ENCODE measurements around the gene PCBP3.
"Not testable (repeated sequence)": the region's sequence is repeated elsewhere in the genome, so short reads cannot be mapped to it uniquely, and the experiment has no call there.

PCBP3 gene

DNA sequence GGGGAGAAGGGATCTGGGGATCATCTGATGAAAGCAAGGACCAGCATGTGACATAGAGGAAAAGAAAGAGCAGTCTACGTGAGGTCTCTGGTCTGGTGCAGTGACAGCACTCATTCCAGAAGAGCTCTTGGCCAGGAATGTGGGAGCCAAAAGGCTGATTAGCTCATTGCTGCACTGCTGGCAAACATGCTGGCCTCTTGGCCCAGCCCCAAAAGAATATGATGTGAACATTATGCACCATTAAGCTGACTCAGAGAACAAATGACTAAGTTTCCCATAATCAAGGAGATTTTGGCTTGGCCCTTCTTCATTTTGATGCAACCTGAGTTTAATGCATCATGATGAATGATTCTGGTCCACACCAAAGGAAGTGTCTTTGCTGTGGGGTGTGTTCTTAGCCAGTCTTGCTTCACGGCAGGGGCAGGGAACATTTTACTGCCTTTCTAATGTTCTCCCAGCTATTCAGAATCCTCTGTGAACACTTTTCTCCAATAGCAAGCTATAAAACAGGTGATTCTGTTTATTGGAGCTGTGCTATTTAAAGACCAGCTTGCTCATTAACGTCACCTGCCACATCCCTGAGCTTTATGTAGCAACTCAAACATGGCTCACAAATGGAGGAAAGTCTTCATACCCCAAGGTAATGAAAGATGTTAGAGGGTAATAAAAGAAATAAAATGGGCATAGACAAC, 55.1 kb downstream of the PCBP3 start:
- DNase-seq, result no peak

DNA sequence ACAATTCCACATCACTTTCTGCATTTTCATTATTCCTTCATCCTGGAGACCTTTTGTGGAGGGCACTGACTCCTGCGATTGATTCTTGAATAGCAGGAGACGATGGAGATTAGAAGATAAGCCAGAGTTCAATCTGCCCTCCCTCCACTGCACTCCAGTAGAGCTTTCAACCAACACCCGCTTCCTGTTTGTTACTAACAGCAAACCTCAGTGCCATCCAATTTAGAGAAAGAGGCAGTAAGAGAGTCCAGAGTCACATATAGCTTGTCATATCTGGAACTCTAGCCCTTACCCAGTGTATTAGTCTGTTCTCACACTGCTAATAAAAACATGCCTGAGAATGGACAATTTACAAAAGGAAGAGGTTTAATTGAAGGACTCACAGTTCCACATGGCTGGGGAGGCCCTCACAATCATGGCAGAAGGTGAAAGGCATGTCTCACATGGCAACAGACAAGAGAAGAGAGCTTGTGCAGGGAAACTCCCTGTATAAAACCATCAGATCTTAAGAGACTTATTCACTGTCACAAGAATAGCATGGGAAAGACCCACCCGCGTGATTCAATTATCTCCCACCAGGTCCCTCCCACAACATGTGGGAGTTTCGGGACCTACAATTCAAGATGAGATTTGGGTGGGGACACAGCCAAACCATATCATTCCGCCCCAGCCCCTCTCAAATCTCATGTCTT, 55.9 kb downstream of the PCBP3 start:
- no peak for DNase-seq

DNA sequence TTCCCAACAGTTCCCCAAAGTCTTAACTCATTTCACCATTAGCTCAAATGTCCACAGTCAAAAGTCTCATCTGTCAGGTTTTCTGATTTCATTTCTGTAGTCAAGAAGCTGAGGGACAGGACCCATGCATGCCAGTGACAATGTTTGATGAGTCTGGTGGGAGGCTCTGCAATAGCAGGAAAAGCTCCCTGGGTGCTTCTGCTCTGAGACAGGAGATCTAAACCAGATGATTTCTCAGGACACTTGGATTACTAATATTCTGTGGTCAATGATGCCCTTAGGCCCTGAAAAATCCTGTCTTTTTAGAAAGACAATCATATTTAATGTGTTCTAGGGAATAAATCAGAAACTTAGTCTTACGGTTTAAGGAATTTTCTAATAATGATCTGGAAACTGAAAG, 56.4 kb downstream of the PCBP3 start:
- no peak for DNase-seq

DNA sequence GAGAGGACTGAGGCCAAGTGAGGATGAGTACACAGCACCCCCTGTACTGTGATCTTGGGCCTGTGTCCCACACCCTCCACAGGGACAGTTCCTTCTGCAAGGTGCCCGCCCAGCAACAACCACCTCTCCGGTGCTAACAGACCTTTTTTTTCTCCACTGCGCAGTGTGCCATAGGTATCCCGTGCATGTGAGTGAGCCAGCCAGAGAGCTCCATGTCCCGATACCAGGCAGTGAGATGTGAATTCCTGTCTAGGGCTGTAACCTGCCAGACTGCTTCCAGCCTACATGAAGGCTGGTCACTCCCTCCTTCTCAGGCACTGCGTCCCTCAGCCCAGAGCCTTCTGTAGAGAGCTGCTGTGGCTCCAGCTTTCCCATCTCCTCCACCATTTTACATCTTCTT, 56.9 kb downstream of the PCBP3 start:
- DNase-seq, result no peak

DNA sequence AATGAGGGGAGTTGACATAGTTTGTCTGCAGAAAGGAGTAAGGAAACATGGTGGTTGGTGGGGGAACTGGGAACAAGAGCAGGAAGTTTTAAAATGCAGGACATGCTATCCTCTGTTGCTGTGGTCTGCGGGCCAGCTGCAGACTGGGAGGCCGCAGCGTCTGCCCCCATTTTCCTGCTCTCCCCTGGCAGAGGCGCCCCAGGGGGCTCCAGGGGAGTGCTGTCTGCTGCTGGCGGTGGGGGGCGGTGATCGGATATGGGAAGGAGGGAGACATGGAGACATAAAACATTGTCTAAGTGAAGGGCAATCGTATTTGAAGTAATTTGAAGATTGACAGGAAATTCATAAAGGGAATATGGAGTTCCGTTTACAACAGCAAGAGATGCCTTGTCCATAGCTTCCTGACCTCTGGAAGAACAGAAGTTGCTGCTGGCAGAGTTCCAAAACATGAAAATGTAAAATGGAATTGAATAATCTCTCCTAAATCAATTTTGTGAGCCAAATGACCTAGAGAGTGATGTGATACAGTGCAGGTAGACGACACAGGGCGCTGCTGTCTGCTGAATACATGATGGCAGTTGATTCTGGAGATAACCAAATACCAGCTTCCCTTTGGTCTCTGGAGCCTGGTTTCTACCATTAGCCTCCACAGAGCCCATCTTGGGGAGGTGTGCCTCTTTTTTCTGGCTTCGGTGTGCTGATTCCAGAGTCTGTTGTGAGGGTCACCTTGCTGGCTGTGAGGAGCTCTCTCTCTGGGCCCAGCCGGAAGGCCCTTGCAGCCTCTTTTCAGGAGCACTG, 61.0 kb downstream of the PCBP3 start:
- DNase-seq, result no peak

DNA sequence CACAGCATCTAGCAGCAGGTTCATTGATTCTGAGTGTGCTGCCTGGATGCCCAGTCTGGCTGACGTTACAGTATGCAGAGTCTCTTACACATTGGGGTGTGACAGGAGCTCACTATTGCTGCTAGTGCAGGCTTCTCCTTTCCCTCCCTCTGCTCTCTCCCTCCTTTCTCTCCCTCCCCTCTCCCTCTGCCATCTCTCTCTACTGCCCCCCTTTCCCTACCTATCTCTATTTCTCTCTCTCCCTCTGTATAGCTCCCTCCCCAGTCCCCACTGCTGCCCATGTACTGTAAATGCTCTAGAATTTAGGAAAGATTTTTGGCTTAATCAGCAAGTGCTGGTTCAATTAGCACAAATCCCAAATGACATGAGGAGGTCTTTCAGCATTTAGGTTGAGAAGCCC, 62.8 kb downstream of the PCBP3 start:
- DNase-seq, result no peak

DNA sequence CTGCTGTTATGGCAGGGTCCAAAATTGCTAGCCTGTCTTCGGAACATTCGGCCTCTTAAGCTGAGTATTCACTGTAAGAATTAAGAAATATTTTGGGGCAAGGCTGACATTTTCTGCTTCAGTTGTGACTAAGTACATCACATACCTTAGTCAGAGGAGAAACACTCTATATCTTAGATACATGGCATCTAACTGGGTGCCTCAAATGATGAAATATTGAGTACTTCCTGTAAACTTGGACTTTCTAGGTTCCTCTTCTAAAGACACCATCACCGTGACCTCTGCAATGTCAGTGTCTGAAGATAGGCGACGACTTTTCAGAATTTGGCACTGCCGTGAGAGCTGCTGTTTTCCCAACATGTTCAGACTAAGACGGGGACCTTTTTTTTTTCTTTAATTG, 65.6 kb downstream of the PCBP3 start:
- no peak for DNase-seq

DNA sequence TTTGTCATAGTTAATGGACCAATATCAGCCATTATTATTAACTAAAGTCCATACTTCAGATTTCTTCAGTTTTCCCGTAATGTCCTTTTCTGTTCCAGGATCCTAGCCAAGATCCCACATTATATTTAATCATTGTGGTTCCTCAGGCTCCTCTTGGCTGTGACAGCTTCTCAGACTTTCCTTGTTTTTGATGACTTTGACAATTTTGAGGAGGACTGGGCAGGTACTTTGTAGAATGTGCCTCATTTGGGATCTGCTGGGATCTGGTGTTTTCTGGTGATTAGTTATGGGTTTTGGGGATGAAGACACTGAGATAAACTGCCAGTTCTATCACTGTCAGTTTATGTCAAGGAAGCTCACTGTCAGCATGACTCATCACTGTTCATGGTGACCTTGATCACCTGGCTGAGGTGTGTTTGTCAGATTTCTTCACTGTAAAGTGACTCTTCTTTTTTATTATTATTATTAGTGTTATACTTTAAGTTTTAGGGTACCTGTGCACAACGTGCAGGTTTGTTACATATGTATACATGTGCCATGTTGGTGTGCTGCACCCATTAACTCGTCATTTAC, 66.3 kb downstream of the PCBP3 start:
- no peak for DNase-seq

DNA sequence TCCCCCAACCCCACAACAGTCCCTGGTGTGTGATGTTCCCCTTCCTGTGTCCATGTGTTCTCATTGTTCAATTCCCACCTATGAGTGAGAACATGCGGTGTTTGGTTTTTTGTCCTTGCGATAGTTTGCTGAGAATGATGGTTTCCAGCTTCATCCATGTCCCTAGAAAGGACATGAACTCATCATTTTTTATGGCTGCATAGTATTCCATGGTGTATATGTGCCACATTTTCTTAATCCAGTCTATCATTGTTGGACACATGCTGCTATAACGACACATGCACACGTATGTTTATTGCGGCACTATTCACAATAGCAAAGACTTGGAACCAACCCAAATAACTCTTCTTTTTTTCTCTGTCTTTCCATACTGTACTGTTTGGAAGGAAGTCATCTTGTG, 66.8 kb downstream of the PCBP3 start:
- not testable (repeated sequence) for DNase-seq

DNA sequence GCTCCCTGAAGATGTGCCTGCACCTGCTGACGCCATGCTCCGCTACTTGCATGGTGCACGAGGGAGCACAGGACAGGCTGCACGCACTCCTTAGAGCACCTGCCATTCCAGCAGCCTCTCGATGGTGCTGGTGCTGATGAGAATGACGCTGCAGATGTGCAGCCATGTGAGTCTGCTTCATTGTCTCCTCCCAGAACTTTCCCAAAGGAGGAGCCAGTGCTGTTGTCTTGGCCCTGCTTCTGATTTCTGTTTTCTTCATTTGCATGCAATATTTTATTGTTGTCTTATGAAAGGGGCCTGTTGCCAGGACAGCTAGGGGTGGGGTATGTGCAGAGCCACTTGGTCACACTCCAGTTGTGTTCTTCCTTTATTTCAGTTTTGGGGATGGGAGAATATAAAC, 70.1 kb downstream of the PCBP3 start:
- DNase-seq, result no peak

DNA sequence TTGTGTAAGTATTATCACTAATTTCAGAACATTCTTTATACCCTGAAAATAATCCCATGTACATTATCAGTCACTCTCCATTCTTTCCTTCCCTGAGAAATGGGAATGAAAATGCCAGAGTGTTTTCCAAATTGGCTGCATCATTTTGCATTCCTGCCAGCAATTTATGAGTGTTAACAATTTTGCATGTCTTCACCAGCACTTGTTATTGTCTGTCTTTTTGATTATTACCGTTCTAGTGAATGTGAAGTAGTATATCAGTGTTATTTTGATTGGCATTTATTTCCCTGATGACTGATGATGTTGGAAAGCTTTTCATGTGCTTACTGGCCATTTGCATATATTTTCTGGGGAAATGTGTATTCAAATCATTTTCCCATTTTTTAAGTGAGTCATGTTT, 71.9 kb downstream of the PCBP3 start:
- DNase-seq, result no peak

DNA sequence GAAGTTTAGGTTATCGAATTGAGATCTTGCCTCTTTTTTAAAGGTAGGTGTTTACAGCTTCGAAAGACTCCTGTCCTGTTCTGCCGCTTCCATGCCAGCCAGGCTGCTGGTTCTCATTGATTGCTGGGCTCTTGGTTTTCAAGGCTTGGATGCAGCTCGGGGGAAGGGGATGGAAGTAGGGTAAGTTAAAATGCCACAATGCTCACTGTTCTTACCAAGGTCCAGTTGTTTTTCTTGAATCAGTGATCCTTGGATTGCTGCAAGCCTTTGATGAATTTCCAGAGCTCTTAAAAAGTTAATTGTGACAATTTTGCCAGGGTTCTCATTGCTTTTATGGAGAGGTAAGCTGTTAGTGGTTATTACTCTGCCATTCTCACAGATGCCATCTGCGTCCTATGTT, 74.9 kb downstream of the PCBP3 start:
- DNase-seq, result no peak

DNA sequence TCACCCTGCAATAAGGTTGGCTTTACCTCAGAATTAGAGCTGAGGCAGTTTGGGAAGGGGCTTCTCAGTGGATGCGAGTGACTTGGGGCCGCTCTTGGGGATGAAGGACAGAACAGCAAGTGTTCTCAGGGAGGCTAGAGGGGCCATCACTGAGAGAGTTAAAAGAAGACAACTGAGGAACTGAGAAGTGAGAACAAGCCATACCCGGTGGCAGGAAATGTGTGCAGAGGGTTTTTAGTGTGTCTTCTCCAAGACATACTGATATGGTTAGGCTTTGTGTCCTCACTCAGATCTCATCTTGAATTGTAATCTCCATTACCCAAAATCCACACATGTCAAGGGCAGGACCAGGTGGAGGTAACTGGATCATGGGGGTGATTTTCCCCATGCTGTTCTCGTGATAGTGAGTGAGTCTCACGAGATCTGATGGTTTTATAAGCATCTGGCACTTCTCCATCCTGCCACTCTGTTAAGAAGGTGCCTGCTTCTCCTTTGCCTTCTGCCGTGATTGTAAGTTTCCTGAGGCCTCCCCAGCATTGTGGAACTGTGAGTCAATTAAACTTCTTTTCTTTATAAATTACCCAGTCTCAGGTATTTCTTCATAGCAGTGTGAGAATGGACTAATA, 75.8 kb downstream of the PCBP3 start:
- no peak for DNase-seq

DNA sequence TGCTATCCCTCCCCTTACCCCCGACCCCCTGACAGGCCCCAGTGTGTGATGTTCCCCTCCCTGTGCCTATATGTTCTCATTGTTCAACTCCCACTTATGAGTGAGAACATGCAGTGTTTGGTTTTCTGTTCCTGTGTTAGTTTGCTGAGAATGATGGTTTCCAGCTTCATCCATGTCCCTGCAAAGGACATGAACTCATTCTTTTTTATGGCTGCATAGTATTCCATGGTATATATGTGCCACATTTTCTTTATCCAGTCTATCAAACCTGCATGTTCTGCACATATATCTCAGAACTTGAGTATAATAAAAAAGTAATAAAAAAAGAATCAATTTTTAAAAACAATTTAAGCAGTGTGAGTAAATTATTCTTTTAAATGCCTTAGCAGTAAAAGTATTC, 76.7 kb downstream of the PCBP3 start:
- not testable (repeated sequence) for DNase-seq

DNA sequence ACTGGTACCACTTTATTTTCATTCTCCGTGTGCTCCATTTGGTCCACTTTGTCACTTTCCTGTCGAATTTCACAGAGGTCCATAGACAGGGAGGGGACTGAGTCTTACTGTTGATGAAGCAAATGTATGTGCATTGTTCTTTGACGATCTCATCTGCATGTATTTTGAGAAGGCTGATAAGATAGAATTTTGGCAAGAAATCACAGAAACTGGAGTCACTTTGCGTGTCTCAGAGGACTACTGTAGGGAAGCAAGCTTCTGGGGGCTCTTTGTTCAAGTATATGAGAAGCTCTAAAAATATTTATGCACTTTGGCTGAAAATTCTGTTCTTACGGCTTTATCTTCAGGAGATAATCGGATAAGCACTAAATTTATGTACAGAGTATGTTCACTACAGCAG, 78.1 kb downstream of the PCBP3 start:
- no peak for DNase-seq

DNA sequence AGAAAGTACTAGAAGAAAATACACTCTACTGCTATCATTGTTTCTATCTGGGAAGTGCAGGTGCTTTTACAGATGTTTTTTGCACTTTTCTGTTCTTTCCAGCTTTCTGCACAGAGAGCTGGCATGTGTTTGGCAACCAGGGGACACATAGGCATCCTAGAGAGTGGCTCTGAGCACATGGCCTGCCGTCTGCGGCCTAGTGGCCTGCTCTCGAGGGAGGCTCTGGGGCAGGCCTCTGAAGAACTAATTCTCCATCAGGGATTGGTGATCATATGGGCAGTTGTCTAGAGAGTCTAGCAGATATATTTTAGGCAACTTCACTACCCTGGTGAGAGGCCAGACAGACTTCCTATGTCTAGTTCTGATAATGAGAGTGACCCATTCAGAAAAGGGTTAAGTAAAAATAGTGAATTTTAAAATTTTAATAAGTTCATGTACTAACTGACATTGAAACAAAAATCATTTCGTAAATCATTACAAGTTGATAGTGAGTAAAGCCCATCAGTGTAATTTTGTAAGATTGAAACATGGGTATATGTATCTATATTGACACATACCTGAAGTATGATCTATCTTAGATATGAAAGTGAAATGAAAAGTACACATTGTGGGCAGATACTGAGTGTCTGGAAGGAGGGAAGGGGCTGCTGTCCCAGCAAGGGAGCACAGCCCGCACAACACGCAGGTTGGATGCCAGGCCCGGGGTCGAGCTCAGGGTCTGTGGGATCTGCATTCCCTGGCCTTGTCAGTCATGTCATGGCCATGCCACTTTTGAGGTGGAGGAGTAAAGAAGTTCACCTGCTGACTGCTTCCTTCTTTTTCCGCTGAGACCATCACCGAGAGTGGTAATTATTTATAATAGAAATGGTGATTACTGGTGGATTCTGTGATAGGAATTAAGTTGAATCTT, 79.8 kb downstream of the PCBP3 start:
- DNase-seq, result no peak

DNA sequence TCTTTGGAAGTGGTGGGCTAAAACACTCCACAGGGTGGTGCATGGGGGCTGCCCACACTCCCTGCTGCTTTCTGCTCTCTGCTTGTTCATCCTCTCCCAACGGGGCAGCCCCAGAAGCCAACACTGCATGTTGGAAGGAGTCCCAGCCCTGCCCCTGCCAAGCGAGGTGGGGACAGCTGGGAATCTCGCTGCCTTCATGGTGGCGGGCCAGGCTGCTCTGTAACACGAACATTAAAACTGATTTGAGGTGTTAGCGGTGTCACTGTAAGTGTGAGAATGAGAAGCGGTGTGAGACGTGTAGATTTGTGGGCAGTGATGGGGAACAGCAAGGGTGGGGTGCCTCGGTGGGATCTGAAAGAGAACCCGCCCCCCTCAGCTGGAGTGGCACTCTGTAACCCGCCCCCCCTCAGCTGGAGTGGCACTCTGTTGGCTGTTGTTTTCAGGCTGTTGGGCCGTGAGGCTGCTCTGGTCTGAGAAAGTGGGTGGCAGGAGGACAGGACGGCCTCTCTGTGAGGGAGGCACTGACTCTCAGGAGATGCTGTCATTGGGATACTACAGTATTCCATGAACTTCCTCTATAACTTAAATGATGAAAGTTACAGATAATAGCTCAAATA, 80.9 kb downstream of the PCBP3 start:
- DNase-seq, result no peak

DNA sequence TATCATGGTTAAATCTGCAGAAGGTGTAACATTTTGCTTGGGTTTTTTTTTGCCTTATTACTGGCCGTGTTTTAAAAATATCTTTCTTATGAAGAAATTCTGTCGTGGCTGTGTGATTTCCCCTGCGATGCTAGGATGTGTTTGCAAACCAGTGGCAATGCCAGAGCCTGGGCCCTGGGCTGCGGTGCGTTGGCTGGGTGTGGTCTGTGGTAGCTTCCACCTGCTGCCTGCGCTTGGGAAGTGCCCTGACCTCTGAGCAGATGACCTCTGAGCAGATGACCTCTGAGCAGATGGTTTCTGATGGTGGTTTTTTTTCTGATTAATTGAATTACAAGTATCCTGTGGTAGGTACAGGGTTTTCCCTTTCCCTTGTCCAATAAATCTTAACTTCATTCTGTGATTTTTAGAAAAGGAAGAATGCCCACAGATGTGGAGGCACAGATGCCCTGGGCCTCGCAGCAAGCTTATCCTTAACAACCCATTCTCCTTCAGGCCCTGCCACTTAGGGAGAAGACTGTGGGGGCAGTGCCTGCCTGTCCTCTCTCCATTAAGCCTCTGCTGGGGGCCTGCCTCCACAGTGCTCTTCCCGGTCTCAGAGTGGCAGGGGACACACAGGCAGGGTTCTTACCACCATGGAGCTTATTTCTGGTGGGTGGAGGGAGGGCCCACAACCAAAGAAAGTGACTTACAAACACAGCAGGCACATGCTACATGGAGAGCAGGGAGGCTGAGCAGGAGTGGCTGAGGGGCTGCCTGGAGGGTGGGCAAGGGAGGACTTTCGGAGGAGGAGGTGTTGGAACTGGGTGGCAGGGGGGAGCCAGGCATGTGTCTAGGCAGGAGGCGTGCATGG, 81.7 kb downstream of the PCBP3 start:
- DNase-seq, result no peak

DNA sequence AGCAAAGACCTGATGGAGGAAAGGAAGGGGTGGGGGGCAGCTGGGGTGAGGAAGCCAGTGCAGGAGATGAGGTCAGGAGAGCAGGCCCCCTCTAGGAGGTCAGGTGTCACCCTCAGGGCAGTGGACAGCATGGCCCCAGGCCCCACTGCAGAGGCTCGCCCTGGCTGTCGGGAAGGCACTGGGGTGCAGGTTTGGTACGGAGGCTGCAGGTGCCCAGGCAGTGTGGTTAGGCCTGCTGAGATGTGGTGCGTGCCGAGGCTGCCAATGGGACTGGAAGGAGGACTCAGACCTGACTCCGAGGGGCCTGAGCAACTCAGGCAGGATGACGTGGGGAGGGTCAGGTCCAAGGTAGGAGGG, 82.3 kb downstream of the PCBP3 start:
- no peak for DNase-seq

DNA sequence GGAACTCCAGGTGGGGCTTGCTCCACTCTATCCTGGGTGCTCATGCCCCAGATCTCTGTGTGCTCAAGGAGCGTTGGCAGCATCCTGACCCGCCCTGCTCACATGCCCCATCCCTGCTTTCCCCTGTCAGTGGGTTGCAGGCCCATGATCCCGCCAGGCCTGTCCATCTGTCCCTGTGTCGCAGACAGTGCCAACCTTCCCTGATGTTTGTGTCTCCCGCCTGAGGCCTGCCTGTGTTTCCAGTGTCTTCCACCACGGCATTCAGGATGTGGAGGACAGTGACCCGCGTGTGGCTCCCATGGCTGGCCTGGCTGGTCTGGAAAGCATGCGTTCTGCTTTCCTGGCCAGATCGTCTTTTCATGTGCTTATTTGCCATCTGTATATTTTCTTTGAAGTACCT, 82.9 kb downstream of the PCBP3 start:
- DNase-seq, result no peak

DNA sequence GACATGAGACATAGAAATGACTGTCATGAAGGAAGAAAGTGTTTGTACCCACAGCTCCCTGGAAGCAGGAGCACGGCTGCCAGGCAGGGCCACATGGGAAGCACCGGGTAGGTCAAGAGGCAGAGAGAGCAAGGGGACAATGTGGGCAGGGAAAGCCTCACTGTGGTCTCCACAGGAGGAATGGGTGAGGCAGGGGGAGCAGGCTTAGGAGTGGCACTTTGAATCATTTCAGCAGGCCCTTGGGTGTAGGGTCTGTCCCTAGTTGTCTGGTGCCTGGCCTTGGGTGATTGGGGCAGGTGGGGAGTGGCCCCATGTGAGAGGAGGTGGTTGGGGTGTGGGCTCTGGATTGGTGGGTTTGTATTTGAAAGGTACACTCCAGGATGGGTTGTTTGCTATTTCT, 83.9 kb downstream of the PCBP3 start:
- DNase-seq, result no peak

Measured in CD4-positive, alpha-beta T cell treated with Interleukin-21 for 1 hour (primary cell).